Limb (tissue), 2 donors: Measurements from ENCODE around the gene SMG6.
"Not testable (repeated sequence)": the region's sequence is repeated elsewhere in the genome, so short reads cannot be mapped to it uniquely, and the experiment has no call there.

Source experiments
- DNase-seq, 2 donors: peaks; one replicate each; pipeline ENCODE4 v3.0.0-alpha.2; 2016; ENCODE audit errors: extremely low spot score in 2 of 2

The SMG6 gene

DNA sequence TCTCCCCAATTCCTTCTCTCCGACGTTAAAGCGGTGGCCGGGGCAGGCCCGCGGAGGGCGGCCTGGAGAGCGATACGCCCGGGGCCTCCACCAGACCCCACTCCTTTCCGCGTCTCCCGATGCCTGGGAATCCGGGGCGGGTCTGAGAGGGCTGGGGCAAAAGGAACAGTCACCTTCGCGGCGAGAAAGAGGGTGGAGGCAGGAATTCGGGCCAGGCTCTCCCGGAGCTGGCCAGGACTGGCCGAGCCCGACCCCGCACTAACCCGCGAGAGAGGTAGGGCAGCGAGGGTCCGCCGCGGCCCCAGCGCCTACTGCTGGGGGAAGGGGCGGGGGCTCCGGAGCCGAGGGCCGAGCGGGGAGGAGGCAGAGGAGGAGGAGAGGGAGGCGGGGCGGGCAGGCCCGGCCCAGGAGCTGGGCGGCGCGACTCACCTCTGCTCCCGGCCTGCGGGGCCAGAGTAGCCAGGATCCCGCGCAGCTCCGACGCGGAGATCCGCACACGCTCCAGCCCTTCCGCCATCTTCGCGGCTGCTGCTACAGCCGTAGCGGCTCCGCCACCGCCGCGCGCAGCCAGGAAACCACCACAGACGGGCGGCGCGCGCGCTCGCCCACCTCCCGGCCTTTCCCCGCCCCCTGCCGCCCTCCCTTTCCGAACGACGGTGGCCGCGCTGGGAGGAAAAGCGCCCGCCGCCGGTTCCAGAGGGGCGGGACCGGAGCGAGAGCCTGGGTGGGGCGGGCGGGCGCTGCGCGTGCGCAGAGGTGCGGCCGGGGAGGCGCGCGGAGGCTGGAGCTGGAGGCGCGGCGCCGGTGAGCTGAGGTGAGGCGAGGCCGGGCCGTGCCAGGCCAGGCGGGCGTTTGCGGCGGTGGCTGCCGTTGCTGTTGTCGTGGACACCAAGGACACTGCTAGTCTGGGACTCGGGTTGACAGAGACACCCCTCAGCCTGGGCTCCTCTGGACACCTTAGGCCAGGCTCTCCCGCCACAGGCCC, at the start of gene SMG6, which contains the start of gene SRR:
Gene SMG6, minus strand, starts transcription at position 582 of the 985 bp plus-strand sequence. Its CDS starts 65 bp downstream, at position 517.
Gene SRR, plus strand, starts transcription at position 747 of the 985 bp plus-strand sequence. CDS start 11,611 bp downstream, outside the sequence.
- DNase-seq, result peak; percentile 92 to 98

DNA sequence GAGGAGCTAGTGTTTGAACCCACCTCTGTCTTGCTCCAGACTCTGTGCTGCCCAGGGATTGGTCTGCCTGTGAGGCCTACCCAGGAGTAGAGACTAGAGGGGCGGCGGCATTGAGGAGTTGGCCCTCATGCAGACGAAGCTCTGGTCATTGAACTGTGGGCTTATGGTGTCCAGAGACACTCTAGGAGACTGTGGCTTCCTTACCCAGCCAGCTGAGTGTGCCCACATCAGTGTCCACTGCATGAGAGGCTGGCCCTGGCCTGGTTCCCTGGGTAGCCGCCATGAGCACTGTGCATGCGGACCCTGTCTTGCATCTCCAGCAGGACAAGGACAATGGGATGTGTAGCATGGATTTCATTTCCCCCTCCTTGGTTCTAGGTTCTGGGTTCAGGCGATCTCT, 47.7 kb upstream of the SMG6 start:
- no peak for DNase-seq

DNA sequence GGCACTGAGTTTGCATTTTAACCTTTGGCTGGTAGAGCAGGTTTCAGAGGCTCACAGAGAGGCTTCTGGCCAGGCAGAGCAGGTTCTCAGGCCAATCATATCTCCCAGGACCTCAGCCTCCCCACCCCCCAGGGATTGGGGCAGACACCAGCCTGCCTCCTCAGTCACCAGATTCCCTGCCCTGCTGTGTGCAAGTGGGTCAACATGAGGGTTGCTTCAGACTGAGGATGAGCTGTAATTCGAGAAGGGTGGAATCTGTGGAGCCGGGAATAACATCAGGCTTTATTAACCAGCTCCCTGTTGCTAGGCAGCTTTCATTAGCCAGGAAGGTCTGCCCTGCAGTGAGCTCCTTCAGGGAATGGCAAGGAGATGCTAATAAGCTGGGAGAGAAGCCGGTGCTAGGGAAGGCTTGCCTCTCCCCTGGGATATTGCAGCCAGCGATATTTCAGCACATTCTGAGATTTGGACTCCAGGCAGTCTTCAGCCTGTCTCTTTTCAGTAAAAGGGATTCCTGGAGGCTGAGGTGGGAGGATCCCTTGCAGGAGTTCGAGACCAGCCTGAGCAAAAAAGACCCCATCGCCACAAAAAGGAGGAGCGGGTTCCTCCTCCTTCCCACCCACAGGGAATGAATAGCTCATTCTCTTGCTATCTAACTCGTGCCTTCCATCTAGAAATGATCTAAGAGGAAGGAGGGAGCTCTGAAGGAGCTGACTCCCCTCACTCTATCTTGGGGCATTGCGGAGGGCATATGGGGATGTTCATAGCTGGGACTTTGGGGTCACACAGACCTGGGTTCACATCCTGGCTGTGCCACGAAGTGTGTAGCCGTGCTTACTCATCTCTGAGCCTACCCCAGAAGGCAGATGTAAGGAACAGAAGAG, 44.5 kb upstream of the SMG6 start:
- DNase-seq, result peak in 1 of 2 donors; percentile 47

DNA sequence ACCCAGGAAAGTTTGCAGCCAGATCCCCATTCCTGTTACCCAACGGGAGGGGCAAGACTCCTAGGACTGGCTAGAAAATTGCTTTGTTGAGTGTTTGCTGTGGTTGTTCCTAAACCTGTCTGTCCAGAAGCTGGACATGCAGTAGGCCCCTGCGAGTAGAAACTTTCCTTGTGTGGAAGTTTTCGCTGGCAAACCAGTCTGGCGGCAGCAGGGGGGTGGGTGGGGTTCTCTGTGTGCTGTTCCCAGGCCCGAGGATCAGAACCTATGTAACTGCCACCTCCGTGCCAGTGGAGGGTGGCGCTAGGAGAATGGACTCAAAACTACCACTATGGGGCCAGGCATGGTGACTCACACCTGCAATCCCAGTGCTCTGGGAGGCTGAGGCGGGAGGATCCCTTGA, 42.9 kb upstream of the SMG6 start:
- DNase-seq, result no peak

DNA sequence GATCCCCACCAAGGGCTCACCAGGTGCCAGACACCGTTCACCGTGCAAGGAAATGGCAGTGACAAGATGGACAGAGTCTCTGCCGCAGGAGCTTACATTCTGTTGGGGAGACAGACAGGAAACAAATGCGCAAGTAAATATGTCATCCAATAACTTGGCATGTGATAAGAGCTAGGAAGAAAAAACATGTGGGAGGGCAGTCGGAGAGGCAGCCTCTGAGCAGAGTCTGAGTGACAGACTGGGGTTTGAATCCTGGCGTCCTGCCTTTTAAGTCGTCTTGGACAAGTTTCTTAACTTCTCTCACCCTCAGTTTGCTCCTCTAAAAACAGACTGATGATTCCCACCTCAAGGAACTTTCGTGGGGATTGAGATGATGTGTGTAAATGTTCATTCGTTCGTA, 40.9 kb upstream of the SMG6 start:
- DNase-seq, result no peak

DNA sequence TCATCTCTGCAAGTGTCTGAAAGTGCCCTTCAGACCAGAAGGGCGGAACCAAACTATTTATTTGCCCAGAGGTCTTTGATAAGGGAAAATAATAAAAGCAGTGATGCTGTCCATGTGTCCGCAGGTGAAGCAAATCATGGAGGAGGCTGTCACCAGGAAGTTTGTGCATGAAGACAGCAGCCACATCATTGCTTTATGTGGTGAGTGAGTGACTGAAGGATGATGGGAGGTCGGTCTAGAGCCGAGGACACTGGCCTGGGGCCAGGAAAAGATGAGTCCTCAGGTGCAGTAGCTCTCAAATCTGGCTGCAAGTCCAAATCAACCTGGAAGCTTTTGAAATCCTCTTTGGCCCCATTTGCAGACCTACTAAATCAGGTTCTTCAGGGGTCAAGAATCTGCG, 39.8 kb upstream of the SMG6 start:
- DNase-seq, result no peak

DNA sequence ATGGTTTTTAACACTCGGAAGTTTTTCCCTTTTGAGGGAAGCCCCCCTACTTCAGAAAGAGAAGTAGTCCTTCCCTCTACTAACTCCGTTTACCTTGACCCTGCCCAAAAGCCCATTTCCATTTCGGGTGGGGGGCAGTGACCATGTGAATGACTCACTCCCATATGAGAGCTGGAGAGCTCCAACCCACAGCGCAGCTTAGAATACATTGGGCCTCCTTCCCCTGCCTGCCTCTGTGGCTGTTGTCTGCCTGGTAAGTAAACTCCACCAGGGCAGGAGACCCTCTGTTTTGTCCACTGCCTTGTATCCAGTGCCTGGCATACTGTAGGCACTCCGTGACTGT, 34.7 kb upstream of the SMG6 start:
- no peak for DNase-seq

GRCh38 chr17:2337544-2338314, 34.1 kb upstream of the SMG6 start:
- peak in 1 of 2 donors; percentile 77 for DNase-seq

GRCh38 chr17:2336852-2337543, 33.4 kb upstream of the SMG6 start, which contains the start of gene SGSM2:
SGSM2 (plus strand) TSS chr17:2337501; CDS start chr17:2337689, 188 bp downstream.
- peak; percentile 65 to 88 for DNase-seq

GRCh38 chr17:2336215-2336851, 32.7 kb upstream of the SMG6 start, which contains the start of gene TSR1:
TSR1 (minus strand) TSS chr17:2336457; CDS start chr17:2336427, 30 bp downstream.
- peak; percentile 88 to 94 for DNase-seq

DNA sequence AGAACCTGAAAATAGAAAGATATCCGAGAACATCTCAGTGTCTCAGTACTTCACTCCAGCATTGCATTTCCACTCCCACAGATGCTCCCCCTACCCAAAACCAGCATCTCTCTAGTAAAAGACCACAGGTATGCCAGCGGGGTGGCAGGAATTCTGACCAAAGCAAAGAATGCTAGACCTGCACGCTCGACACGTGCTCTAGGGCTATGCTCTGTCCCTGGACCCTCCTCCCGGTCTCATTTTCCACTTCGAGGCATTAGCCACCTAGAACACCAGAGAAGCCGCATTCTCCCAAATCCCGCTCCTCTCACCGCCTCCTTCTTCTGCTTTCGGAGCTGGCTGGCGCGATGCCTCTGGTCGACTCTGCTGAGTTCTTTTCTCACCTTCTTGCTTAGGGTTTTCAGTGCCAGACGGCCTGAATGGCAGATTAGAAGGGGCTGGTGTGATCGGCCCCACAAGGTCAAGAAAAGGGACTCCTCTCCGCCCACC, 32.2 kb upstream of the SMG6 start:
- DNase-seq, result no peak

GRCh38 chr17:2331303-2331702, 27.7 kb upstream of the SMG6 start:
- no peak for DNase-seq

DNA sequence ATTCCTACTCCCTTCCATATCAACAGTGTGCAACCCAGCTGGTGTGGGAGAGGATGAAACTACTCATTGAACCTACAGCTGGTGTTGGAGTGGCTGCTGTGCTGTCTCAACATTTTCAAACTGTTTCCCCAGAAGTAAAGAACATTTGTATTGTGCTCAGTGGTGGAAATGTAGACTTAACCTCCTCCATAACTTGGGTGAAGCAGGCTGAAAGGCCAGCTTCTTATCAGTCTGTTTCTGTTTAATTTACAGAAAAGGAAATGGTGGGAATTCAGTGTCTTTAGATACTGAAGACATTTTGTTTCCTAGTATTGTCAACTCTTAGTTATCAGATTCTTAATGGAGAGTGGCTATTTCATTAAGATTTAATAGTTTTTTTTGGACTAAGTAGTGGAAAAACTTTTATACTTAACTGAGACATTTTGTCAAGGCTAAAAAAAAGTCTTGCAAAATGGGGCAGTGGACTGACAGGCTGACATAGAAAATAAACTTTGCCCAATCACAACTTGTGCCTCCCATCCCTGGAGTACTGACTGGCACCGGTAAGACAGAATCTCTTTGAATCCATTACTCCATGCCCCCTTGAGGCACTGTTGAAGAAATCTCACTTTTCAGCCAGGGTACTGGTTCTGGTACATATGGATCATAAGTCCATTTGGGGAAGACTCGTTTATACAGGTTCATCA, 20.2 kb upstream of the SMG6 start:
- DNase-seq, result no peak

DNA sequence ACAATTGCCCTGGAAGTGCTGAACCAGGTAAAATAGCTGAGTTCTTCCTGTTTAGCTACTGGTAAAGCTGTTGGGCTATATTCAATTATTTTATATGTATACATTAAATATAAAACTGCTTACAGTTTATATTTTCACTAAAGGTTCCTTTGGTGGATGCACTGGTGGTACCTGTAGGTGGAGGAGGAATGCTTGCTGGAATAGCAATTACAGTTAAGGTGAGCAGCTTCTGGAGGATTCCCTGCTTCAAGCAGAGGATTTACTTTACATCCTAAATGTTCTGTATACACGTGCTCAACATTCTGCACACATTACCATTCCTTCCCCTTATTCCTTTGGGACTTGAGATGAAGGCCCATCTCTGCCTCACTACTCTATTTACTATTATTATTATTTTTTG, 17.8 kb upstream of the SMG6 start:
- no peak for DNase-seq

- DNase-seq, result no peak
Observed at GRCh38 chr17:2319051-2319450, 15.5 kb upstream of the SMG6 start.

DNA sequence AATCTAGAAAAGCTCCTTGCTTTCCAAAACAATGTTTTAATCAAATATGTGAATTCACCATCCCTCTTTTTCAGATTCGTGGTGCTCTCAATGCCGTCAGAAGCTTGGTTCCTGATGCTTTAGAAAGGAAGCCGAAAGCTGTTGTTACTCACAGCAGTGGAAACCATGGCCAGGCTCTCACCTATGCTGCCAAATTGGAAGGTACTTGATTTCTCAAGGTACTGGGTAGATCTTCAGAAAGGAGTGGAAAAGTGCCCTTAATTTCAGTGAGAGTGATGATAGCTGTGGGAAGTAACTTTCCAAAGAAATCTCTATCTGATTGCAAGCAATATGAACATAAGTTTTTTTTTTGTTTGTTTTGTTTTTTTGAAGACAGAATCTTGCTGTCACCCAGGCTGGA, 14.2 kb upstream of the SMG6 start:
- DNase-seq, result no peak

DNA sequence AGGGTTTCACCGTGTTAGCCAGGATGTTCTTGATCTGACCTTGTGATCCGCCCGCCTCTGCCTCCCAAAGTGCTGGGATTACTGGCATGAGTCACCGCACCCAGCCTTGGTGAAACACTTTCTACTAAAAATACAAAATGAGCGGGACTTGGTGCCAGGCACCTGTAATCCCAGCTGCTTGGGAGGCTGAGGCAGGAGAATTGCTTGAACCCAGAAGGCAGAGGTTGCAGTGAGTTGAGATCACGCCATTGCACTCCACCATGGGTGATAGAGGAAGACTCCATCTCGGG, 13.3 kb upstream of the SMG6 start:
- not testable (repeated sequence) for DNase-seq

GRCh38 chr17:2312736-2313135, 9.2 kb upstream of the SMG6 start:
- DNase-seq, result no peak

DNA sequence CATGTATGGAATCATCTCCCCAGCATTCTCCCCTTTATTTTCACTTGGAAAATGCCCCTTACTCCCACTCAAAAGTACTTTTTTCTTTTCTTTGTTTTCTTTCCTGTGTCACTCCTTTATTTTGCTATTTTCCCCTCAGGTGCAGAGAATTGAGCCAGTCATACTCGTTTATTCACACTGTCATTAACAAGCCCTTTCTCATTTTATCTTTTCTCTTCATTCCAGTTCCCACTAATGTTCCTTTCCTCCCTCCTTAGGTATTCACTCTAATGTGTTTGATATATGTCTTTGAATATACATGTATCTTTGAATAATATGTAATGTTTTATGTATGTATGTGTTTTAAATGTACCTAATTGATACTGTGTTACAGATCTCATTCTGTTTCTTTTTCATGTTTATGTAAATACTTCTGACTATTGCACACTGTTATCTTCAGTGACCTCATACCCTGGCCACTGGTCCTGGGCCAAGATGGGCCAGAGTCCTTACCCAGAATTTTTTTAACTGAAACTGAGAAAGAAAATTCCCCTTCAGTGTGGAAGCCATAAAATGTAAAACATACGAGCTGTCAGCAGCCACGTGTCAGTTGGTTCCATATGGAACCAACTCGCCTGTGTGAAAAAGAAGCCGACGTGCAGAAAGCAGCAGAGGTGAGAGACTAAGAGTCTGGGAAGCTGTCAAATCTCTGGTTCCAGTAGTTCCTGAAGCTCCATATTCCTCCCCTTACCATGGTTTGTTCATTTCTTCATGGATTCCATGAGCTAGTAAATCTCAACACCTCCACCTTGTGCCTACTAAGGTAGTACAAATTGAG, 6.0 kb upstream of the SMG6 start:
- no peak for DNase-seq
